ENCODE measurements around the gene RNU6-1.

DNA sequence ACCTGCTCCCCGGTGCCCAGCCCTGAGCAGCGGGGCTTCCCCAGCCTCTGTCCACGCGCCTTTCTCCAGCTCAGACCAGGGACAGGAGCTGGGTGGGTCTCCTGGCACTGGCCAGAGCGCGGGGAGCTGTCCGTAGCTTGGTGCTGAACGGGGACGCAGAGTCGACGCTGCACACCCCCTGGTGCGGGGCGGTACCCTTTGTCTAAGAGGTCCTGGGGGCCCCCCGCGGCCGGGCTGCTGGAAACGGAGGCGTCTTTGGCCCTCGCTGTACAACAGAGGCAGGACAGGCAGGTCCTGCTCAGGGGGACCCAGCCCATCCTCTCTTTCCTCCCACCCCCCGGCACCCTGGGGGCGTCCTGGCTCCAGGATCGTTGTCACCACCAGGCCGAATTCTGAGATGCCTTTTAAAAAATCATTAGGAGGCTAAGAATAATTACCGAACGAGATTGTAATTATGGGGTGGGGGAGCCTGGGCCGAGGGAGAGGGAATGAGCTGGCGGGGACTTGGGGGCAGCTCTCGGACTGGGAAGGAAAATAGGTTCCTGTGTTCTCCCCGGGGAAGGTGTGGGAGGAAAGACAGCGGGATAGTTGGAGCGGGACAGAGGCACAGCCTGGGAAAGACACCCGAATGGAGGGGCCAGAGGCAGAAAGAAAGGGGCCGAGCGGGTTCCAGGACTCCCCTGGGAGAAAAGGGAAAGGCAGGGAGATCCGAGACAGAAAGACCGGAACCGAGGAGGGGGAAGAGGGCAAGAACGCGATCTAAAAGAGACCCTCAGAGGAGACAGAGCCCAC is 18.7 kb downstream of the RNU6-1 start:
- TF ChIP-seq SP2 (tag by site-specific recombination; IDR thresholded peaks at IDR 0.05), result no peak
- TF ChIP-seq ZNF292 (tag by site-specific recombination; IDR thresholded peaks at IDR 0.05; ENCODE audit: borderline replicate concordance, low read depth), result no peak
- TF ChIP-seq, protein P1, sequence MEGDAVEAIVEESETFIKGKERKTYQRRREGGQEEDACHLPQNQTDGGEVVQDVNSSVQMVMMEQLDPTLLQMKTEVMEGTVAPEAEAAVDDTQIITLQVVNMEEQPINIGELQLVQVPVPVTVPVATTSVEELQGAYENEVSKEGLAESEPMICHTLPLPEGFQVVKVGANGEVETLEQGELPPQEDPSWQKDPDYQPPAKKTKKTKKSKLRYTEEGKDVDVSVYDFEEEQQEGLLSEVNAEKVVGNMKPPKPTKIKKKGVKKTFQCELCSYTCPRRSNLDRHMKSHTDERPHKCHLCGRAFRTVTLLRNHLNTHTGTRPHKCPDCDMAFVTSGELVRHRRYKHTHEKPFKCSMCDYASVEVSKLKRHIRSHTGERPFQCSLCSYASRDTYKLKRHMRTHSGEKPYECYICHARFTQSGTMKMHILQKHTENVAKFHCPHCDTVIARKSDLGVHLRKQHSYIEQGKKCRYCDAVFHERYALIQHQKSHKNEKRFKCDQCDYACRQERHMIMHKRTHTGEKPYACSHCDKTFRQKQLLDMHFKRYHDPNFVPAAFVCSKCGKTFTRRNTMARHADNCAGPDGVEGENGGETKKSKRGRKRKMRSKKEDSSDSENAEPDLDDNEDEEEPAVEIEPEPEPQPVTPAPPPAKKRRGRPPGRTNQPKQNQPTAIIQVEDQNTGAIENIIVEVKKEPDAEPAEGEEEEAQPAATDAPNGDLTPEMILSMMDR (tag by site-specific recombination; IDR thresholded peaks at IDR 0.05), result no peak
- no peak for TF ChIP-seq ZNF776 (tag by site-specific recombination; IDR thresholded peaks at IDR 0.05; ENCODE audit: borderline replicate concordance)
- TF ChIP-seq, protein P2, sequence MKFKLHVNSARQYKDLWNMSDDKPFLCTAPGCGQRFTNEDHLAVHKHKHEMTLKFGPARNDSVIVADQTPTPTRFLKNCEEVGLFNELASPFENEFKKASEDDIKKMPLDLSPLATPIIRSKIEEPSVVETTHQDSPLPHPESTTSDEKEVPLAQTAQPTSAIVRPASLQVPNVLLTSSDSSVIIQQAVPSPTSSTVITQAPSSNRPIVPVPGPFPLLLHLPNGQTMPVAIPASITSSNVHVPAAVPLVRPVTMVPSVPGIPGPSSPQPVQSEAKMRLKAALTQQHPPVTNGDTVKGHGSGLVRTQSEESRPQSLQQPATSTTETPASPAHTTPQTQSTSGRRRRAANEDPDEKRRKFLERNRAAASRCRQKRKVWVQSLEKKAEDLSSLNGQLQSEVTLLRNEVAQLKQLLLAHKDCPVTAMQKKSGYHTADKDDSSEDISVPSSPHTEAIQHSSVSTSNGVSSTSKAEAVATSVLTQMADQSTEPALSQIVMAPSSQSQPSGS (tag by site-specific recombination; IDR thresholded peaks at IDR 0.05; ENCODE audit: low read depth), result no peak
- TF ChIP-seq ZNF654 (tag by site-specific recombination; IDR thresholded peaks at IDR 0.05; ENCODE audit: low read depth), result no peak
- no peak for TF ChIP-seq ZNF311 (tag by site-specific recombination; IDR thresholded peaks at IDR 0.05; ENCODE audit: borderline replicate concordance)
- no peak for TF ChIP-seq ZNF416 (tag by site-specific recombination; IDR thresholded peaks at IDR 0.05)
- TF ChIP-seq ZNF626 (tag by site-specific recombination; IDR thresholded peaks at IDR 0.05), result no peak
- TF ChIP-seq ZBTB17 (tag by site-specific recombination; IDR thresholded peaks at IDR 0.05), result no peak
- TF ChIP-seq ZNF561 (tag by site-specific recombination; IDR thresholded peaks at IDR 0.05; ENCODE audit: borderline replicate concordance), result no peak
- TF ChIP-seq ZNF530 (tag by site-specific recombination; IDR thresholded peaks at IDR 0.05; ENCODE audit: low read depth), result no peak
- TF ChIP-seq, protein P3, sequence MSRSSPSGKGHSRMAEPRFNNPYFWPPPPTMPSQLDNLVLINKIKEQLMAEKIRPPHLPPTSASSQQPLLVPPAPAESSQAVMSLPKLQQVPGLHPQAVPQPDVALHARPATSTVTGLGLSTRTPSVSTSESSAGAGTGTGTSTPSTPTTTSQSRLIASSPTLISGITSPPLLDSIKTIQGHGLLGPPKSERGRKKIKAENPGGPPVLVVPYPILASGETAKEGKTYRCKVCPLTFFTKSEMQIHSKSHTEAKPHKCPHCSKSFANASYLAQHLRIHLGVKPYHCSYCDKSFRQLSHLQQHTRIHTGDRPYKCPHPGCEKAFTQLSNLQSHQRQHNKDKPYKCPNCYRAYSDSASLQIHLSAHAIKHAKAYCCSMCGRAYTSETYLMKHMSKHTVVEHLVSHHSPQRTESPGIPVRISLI (tag by site-specific recombination; IDR thresholded peaks at IDR 0.05), result no peak

All from HEK293 (cell line).